Measurements from ENCODE around the gene AGR2. TPM values are rescaled to one million over a fixed set of nuclear protein-coding genes. Genes with fewer than 3 reads are reported as not detected.
A peak's percentile ranks its signal among the peaks of the same experiment; 100 is the strongest.

AGR2 gene
- total and polyA plus RNA-seq, 5 donors from 2014 or later = not detected

- Histone ChIP-seq H3K4me1 (ENCODE audit: control insufficient read depth, insufficient read depth, low read length, poor library complexity, severe bottlenecking) (no peaks in the 10 kb centered on the region), H3K36me3 (ENCODE audit: control insufficient read depth, insufficient read depth, low read length) (no peaks in the 10 kb centered on the region), H3K9me3 (ENCODE audit: control insufficient read depth in 2 of 2, low read length in 2 of 2) (no peaks in the 10 kb centered on the region), H3K27ac (ENCODE audit: insufficient read depth, low read length, poor library complexity, severe bottlenecking) (no peak overlapping the region), H3K27me3 (ENCODE audit: control insufficient read depth, insufficient read depth, low read length) (peaks cover 2% of the 10 kb centered on the region), H3K4me3 (ENCODE audit: low read depth, low read length) (no peak overlapping the region)
- Mint-ChIP-seq H3K9me3 (peaks cover 0 to 2% (median 0%) of the 10 kb centered on the region in 7 donors), H3K27ac (peak overlapping the region in 1 of 3 donors; percentile 5), H3K36me3 (no peaks in the 10 kb centered on the region), H3K27me3 (peaks cover 13% of the 10 kb centered on the region), H3K4me1 (no peaks in the 10 kb centered on the region), H3K4me3 (no peak overlapping the region)
- DNase-seq (no peak), ATAC-seq (ENCODE audit: low read depth in 2 of 2) (no peak)
Observed at GRCh38 chr7:16744518-16745250, 60.1 kb downstream of the AGR2 start.

- H3K4me3 ChIP-seq (ENCODE audit: low read depth, low read length) = no peak overlapping the region
- no peak overlapping the region for H3K27ac ChIP-seq (ENCODE audit: insufficient read depth, low read length, poor library complexity, severe bottlenecking)
- no peak for DNase-seq
- no peak for ATAC-seq (ENCODE audit: low read depth in 2 of 2)
- H3K4me1 ChIP-seq (ENCODE audit: control insufficient read depth, insufficient read depth, low read length, poor library complexity, severe bottlenecking) = no peaks in the 10 kb centered on the region
- Mint-ChIP-seq H3K27me3 (peaks cover 13% of the 10 kb centered on the region), H3K36me3 (no peaks in the 10 kb centered on the region), H3K9me3 (peaks cover 0 to 2% (median 0%) of the 10 kb centered on the region in 7 donors), H3K4me1 (no peaks in the 10 kb centered on the region), H3K27ac (no peak overlapping the region), H3K4me3 (no peak overlapping the region)
- no peaks in the 10 kb centered on the region for H3K9me3 ChIP-seq (ENCODE audit: control insufficient read depth in 2 of 2, low read length in 2 of 2)
- H3K36me3 ChIP-seq (ENCODE audit: control insufficient read depth, insufficient read depth, low read length) = no peaks in the 10 kb centered on the region
- H3K27me3 ChIP-seq (ENCODE audit: control insufficient read depth, insufficient read depth, low read length) = peaks cover 2% of the 10 kb centered on the region
Observed at GRCh38 chr7:16743236-16743635, 61.6 kb downstream of the AGR2 start.

GRCh38 chr7:16742547-16742946 lies 62.3 kb downstream of the AGR2 start:
- Histone ChIP-seq H3K36me3 (ENCODE audit: control insufficient read depth, insufficient read depth, low read length) (no peaks in the 10 kb centered on the region), H3K27me3 (ENCODE audit: control insufficient read depth, insufficient read depth, low read length) (peaks cover 2% of the 10 kb centered on the region), H3K9me3 (ENCODE audit: control insufficient read depth in 2 of 2, low read length in 2 of 2) (no peaks in the 10 kb centered on the region), H3K27ac (ENCODE audit: insufficient read depth, low read length, poor library complexity, severe bottlenecking) (no peak overlapping the region), H3K4me1 (ENCODE audit: control insufficient read depth, insufficient read depth, low read length, poor library complexity, severe bottlenecking) (no peaks in the 10 kb centered on the region), H3K4me3 (ENCODE audit: low read depth, low read length) (no peak overlapping the region)
- H3K9me3 Mint-ChIP-seq = peaks cover 0 to 2% (median 0%) of the 10 kb centered on the region in 7 donors
- H3K36me3 Mint-ChIP-seq = no peaks in the 10 kb centered on the region
- DNase-seq (no peak), ATAC-seq (ENCODE audit: low read depth in 2 of 2) (no peak)
- H3K4me3 Mint-ChIP-seq = no peak overlapping the region
- H3K4me1 Mint-ChIP-seq = no peaks in the 10 kb centered on the region
- H3K27me3 Mint-ChIP-seq = peaks cover 13% of the 10 kb centered on the region
- H3K27ac Mint-ChIP-seq = no peak overlapping the region

Other genes with a start within 250 kb of the AGR2 start
- gene ANKMY2, start 159.2 kb downstream of the AGR2 start, total RNA-seq = 12.1 TPM
- gene ANKMY2, start 159.2 kb downstream of the AGR2 start, polyA plus RNA-seq = 10 to 100 TPM; 18.0 to 24.2 (median 20.1) TPM
- gene BZW2, start 158.8 kb downstream of the AGR2 start, total RNA-seq = 24.2 TPM
- 10 to 100 TPM; 40.8 to 54.4 (median 49.8) TPM for gene BZW2, start 158.8 kb downstream of the AGR2 start, polyA plus RNA-seq
- gene TSPAN13, start 51.2 kb downstream of the AGR2 start, total RNA-seq = 1.0 TPM
- gene TSPAN13, start 51.2 kb downstream of the AGR2 start, polyA plus RNA-seq = under 1 TPM; 0.10 to 0.41 (median 0.22) TPM
- not detected for gene AGR3, start 77.0 kb upstream of the AGR2 start, total RNA-seq
- not detected for gene AGR3, start 77.0 kb upstream of the AGR2 start, polyA plus RNA-seq